ENCODE measurements around the gene PLEKHD1.

GRCh38 chr14:69493038-69493437, 8.5 kb downstream of the PLEKHD1 start:
- TF ChIP-seq JUN (CRISPR knock-in tag; IDR thresholded peaks at IDR 0.05) (no peak), CTCF (IDR thresholded peaks at IDR 0.05) (no peak)
